Stimulated activated CD8-positive, alpha-beta memory T cell treated with anti-CD3 and anti-CD28 coated beads, Interleukin-15, amount 100 ng/mL, for 48 hours (primary cell): ENCODE data around the gene IGSF9B.

ENCODE experiments used
- DNase-seq, 2 donors: peaks; one replicate each; pipeline ENCODE4 v3.0.0-alpha.2; 2020; ENCODE audit warnings: low read depth in 2 of 2

The IGSF9B gene

DNA sequence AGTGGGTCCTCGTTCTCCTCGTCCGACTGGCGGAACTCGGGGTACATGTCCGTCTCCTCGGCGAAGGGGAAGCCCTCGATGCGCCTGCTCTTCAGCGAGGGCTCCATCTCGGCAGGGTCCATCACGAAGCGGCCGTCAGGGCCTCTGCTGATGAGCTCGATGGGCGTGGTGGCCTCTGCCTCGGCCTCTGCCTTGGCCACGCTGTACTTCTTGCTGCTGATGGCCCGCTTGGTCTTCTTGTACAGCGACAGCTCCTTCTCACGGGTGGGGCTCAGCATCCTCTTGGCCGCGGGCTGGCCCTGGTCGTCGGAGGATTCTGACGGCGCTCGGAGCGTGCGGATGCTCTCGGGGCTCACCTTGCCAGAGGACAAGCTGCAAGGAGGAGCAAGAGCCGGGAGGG lies 35.7 kb downstream of the IGSF9B start:
- DNase-seq: no peak

DNA sequence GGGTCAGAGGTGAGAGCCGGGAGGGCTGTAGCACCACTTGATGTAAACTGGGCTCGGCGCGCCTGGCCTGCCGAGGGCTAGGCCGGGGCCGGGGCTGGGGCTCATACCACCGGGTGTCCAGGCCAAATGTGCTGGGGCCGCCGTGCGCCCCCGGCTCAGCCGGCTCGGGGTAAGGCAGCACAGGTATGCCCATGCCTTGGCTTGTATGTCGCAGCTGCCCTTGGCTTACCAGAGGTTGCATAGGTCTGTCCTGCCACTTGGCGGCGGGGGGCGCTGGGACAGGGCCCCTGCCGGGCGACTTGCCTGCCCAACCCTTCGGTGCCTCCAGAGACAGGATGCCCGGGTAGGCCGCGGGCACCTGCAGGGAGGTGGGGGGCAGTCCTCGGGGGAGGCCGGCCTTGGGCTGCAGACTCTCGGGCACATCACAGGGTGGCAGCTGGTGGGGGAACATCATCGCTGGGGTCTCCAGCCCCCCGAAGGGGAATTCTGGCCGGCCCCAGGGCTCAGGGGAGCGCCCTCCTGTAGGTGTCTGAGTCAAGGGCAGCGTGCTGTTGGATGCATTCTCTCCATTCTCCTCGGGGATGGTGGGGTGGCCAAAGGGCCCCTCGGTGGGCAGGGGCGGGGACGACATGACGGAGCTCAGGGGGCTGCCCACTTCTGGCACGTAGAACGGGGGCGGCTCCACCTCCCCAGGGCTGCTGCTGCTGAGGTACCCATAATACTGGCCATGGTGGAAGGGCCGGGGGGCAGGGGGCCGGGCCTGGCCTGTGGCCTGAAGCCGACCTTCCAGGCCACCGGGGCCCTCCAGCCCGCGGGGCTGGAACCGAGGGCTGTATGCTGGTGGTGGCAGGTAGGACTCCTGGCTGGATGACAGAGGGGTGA lies 36.4 kb downstream of the IGSF9B start:
- DNase-seq: no peak

DNA sequence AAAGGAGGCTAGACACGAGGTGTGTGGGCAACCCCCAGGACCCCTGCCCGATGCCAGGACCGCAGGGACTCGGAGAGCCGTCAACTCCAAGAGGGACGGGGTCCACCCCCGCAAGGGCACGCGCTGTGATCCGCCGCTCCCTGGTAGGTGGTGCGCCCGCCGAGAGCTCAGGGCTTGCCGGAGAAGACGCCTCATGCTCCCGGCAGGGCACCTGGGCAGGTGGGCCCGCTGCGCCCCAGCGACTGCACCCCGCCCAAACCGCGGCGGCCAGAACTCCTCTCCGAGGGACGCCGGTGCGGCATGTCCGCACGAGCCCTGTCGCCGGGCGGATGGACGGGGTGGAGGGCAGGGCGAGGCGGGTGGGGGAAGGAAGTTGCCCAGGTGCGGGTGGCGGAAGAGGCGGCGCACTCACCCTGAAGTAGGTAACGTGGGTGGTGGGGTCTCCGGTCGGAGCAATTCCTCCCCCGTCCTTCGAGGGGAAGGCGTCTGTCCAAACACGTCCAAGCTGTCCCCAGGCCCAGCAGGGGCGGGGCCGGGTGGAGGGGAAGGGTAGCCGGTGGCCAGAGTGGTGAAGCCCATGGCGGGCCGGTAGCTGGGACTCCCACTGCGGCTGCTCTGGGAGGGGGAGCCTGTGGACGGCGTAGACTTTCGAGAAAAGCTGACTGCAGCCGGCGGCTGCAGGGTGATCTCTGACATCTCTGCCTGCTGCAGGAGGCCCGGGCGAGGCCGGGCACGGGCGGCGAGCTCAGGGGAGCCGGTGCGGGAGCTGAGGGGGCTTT lies 37.2 kb downstream of the IGSF9B start:
- DNase-seq: no peak

DNA sequence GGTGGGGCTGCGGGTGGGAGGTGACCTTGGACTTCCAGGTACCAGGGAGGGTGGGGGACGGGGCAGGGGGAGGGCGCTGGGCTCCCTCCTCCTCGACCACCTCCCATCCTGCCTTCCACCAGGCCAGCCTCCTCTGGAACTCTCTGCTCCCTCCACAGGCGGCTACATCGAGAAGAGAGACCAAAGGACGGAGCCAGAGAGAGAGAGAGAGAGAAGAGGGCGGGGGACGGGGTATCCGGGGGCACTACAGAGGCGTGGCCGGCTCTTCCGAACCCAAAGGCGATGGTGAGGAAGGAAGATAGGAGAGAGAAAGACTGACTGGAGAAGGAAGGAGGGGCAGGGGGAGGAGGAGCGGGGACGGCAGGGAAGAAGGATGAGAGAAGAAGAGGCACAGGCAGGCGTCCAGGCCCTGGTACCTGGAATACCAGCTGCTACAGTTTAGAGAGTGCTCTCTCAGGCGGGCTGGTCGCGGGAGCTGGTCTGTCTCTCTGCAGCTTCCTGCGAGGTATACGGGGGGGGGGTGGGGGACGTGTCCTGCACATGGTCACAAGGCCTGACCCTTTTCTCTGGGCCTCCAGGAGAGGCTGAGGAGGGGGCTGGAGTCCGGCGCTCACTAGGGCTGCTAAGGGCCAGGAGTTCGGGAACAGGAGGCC lies 38.0 kb downstream of the IGSF9B start:
- DNase-seq: no peak

DNA sequence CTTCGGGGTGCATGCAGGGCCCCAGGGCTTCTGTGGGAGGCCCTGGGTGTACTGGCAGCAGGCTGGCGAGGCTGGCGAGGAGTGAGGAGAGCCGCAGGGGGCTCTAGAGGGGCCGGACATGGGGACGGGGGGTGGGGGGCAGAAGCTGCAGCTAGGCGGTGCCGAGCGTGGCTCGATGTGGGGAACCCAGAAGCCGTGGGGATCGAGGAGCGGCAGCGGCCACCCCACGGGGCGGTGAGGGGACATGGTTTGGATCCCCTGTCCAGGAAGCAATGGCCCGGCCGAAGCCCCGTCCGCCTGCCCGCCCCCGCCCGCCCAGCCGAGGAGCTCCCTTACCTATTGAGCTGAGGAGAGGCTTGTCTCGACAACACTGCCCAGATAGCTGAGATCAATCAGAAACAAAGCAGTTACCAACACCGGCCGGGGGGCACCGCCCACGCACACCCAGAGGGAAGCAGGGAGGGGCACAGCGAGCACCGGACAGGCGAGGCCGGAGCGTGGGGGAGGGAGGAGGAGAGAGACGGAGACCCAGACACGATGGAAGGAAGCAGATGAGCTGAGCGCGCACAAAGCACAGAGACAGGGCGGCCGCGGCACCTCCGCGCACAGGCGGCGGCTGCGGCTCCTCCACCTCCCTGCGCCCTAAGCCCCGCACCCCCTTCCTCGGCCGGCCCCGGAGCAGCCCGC lies 38.7 kb downstream of the IGSF9B start:
- no peak for DNase-seq

DNA sequence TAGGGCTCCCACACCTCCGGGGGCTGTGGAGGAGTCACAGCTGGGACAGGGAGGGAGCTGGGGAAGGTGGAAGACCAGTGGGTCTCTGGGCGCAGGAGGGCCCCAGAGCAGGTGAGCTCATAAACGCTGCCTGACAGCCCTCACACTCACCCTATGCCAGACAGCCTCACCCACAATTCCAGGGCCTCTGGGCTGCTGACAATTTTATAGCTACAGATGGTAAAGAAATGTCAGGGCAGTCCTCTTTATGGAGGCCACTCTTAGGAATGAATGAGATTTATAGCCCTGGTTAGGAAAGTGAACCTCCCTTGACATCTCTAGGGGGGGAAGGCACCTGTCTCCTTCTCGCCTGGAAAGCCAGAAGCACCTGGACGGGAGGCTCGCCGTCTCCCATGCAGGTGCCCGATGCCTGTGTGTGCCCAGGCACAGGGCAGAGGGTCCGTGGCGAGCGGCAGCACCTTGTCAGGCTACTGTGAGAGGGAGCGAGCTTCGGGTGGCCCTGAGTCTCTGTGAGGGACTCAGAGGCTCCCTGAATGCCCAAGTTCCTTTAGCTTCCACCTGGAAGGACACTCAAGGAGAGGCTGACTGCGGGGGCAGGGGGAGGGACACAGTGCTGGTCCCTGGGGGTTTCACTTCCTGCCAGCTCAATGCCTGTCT lies 39.9 kb downstream of the IGSF9B start:
- DNase-seq: no peak

DNA sequence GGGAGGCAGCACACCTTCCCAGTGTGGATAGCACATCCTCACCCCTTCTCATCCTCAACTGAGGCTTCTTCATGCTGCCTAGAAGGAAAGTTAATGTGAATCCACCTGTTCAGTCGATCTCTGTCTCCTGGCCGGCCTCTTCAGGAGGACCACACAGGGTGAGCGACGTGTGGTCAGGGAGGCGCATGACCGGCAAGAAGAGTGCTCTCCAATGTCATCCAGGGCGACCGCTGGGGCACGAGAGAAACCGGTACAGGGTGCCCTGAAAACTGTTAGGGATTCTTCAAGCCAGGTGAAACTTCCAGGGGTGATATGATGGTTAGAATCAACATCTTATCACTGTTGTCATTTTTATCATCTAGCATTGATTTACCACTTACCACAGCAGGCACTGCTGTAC lies 43.0 kb downstream of the IGSF9B start:
- no peak for DNase-seq

DNA sequence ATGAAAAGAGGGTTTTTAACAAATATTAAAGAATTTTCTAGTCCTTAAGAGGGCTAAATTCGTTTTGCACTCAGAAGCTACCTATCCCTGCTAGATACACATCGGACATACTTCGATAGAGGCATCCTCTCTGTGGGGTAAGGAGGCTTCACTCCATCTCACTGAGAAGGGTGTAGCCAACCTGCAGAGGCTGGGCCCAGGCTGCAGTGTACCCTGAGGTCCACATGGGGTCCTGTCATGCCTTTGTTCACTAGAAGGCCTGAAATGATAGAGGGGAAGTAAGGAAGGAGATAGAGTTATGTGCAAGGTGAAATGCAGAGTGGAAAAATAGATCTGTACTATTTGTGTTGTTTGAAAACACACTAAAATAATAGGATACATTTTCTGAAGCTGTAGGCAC lies 45.6 kb downstream of the IGSF9B start:
- DNase-seq: no peak

DNA sequence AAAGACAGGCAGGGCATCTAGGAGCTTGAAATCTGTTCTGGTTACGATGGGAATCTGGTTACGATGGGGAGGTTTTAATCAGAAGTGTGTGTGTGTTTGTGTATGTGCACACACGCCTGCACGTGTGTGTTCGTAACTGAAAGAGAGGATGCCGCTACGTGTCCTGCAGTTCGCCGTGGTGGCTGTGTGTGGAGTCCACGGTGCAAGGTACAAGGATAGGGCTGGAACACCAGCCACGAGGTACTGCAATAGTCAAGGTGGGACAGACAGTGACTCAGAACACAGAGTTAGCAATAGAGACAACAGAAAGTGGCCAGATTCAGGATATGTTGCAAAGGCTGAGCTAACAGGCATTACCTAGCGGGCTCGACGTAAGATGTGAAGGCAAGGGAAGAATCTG lies 46.7 kb downstream of the IGSF9B start:
- no peak for DNase-seq

DNA sequence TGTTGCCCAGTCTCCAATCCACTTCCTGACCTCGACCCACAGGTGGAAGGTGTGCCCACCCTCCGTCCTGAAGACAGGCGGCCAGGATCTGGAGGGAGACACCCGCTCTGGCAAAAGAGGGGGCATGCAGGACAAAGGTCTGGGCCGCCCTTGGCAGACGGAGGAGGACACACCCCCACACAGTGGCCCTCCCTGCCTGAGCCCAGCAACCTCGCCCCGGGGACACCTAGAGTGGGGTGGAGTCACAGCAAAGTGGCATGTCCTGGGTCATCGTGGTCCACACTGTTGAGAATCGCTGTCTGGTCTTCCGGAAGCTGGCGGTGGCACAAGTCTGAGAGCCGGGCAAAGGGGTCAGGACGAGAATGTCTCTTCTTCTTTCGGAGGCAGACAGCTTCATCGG lies 47.9 kb downstream of the IGSF9B start:
- no peak for DNase-seq

DNA sequence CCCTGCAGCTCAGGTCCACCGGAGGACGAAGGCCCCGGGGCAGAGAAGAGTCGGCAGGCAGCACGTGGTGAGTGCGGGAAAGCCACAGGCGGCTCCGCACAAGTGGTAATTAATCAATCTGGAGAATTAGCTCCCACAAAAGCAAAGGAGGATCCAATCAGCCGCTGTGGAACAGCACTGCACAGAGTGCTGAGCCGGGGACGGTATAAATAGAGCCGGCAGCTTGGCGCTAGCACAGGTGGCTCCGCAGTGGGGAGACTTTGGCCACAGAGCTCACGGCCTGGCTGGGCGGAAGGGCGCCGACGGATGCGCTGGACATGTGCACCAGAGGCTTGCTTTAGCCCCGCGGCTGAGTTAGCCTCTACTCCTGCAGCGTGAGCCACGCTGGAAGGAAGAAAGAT lies 48.9 kb downstream of the IGSF9B start:
- DNase-seq: no peak

DNA sequence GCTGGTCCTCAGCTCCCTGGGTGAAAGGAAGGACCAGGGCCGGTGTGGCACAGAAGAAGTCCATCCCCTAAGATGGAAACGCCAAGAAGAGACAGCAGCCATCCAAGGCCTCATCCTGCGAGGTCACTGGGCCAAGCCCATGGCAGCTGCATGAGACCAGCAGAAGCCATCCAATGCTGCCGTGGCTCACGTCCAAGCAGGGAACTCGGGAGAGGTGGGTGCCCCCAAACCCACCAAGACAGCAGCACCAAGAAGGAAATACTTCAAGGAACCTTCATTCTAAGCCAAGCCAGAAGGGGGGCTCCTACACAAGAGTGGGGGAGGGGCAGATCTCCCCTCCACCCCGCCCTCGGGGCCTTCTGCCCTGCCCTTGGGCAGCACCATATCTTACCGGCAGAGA lies 49.6 kb downstream of the IGSF9B start:
- DNase-seq: no peak

DNA sequence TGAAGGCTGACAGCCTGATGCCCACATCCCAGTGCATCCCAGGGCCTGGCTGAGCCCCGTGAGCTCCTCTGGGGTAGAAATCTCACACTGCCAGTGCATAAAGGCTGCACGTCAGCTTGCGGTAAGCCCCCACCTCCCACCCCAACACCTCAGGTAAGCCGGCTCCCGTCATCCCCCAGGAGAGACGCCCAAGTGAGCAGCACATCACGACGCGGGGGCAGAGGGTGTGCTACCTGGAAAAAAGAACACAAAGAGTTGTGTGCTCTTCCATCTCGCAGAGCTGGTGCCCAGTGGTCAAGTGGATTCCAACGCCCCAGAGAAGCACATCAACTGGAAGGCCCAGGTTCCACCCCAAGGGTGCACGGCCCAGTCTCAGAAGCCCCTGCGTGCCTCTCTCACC lies 50.0 kb downstream of the IGSF9B start:
- DNase-seq: no peak

DNA sequence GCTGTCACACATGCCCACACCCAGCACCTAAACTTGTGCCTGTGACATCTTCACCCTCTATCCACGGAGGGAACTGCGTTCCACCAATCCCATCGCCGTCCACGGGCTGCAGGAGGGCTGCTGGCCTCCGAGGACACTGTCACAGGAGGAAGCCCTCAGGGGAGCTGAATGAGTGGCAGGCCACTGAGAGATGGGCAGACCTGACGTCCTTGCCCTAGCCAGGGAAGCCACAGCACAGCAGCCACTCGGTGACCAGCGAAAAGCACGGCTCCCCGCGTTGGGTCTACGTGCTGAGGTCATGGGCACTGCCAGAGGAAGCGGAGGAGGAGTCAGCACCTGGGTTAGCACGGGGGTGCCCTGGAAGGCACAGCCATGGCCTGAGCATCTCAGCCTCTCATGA lies 50.5 kb downstream of the IGSF9B start:
- DNase-seq: no peak

DNA sequence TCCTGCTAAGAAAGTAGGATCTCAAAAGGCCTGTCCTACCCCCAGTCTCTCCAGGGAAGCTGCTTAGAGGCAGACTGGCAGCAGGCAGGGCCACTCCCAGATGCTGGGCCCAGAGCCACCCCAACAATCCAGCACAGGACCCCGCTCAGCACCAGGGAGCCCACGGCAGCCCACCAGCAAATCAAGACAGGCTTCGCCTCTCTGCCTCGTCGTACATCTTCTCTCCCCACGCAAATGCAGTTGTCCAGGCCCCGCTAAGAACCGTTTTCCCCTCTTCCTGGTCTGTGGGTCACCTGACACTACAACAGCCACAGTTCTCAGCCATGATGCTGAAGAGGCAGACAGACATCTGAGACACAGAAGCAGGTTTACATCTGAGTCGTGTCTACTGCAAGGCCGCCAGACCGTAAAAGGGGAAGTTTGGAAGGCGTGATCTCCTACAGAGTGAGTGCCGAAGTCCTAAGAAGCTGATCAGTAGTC lies 51.1 kb downstream of the IGSF9B start:
- DNase-seq: no peak

DNA sequence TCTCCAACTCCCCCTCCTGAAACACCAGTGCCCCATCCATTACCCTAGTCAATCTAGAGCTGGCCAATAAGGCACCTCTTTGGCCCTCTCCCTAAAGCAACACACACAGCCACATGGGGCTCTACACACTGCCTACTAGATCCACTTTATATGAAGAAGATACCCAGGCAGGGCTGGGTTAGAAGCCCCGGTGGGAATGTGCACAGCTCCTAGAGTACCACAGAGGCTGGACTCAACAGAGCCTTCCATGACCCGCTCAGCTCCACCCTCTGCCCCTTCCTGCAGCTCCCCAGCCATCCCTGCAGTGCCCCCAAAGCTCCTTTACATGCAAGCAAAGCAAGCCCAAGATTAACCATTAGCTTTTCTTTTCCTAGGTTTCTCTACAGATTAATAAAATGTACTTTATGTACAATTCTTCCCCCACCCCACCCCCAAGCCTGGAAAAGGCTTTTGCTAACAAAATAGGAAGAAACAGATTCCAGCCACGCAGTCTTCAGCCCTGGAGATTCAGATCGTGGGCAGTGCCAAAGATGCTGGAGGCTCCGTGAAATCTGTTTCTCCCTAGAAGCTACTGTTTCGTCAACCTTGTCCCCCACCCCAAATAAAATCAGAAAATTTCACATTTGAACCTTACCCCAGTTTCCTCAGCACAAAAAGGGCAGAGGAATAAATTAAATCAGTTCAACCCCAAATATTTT lies 51.8 kb downstream of the IGSF9B start:
- DNase-seq: no peak

DNA sequence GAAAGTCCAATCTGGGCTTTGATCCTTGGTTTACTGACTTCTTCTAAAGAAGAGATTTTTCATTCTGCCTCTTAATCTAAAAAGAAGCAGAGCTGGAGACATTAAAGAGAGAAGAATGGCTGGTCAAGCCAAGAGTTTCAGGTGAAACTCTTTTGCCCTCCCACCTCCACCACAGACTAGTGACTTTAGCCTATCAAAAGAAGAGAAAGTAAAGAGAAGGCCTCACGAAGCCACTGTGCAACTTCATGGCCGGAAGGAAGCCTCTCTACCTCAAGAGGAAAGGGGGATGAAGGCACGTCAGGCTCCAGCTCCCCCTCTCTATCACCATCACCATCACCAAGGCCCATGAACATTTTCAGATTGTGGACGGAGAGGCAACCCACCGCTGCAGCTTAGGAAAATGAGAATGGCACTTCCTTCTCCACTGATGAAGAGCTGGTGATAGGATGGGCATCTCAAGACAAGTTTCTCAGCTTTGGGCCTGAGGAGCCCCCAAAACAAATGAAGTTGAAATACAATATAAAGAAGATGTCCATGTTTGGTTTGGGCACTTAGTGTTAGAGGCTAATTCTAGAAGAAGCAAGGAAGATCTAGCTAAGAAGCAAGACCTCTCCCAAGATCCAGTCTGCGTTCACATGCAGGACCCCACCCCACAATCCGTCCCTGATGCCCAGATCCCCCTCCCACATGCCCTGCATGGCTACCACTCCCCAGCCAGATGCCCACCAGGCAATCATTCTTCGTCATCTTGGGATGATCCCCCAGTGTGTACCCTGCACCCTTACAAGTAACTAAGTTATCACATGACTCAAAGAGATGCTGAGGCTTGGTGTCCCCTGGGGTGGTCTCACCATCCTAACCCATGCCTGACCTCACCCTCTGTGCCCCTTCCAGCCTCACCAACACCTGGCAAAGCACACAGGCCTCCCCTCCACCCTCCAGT lies 52.6 kb downstream of the IGSF9B start:
- DNase-seq: no peak

DNA sequence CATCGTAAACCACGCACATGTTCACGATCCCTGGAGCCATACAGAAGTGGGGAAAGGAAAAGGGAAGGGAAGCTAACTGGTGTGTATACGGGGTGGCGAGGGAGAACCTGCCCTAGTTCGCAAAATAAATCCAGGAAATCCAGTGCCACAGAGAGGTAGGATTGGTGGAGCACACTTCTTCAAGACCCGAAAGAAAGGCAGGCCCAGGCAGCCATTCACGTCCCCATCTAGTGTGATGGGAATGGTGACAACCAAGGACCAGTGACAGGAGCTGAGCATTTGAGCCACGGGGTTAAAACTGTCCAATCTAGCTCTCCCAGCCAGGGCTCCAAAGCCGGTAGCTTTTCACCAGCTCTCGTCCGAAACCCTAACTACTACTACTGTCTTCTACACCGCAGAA lies 53.7 kb downstream of the IGSF9B start:
- no peak for DNase-seq

DNA sequence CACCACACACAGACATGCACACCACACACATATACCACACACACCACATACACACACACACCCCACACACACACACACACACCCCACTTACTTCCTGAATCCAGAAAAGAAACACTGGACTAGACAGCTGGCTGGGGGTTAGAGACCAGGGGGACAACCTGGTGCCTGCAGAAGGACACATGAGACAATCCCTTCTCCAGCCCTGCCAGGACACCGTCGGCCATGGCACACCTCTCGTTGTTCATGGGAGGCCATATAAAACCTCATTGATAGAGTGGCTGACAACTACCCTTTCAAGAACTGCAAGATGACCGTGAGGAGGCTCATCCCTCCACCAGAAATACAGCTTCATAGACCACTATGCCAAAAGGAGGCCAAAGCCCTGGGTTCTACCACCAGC lies 54.3 kb downstream of the IGSF9B start:
- no peak for DNase-seq

DNA sequence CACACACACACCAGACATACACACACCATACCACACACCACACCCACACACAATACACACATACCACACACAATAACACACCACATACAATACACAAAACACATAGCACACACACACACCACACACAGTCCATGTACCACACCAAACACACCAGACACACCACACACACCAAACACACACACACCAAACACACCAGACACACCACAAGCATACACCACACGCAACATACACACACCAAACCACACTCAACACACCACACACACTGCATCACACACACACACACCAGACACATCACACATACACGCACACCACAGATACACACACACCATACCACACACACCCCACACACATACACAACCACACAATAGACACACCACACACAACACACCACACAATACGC lies 54.8 kb downstream of the IGSF9B start:
- DNase-seq: no peak
